ENCODE results near the gene METTL27.
"Not testable (repeated sequence)": the region's sequence is repeated elsewhere in the genome, so short reads cannot be mapped to it uniquely, and the experiment has no call there.

METTL27 gene

GRCh38 chr7:73866446-73866767, 24.1 kb upstream of the METTL27 start:
- DNase-seq: no peak

- DNase-seq: no peak
Observed at GRCh38 chr7:73865738-73866445, 23.6 kb upstream of the METTL27 start.

- no peak for DNase-seq
Observed at GRCh38 chr7:73864981-73865711, 22.8 kb upstream of the METTL27 start.

GRCh38 chr7:73861305-73861704, 19.0 kb upstream of the METTL27 start:
- DNase-seq: no peak

- DNase-seq: no peak
Observed at GRCh38 chr7:73860859-73861258, 18.5 kb upstream of the METTL27 start, which contains the start of gene TMEM270. TSS of gene TMEM270 (plus strand) at chr7:73861159. CDS start at chr7:73861195, 36 bp downstream.

- DNase-seq: no peak
Observed at GRCh38 chr7:73858807-73859206, 16.5 kb upstream of the METTL27 start.

GRCh38 chr7:73856941-73857340, 14.6 kb upstream of the METTL27 start:
- no peak for DNase-seq

- DNase-seq: no peak
Observed at GRCh38 chr7:73852500-73852899, 10.2 kb upstream of the METTL27 start.

GRCh38 chr7:73851410-73852338, 9.4 kb upstream of the METTL27 start:
- no peak for DNase-seq

- no peak for DNase-seq
Observed at GRCh38 chr7:73850781-73851207, 8.5 kb upstream of the METTL27 start.

GRCh38 chr7:73847941-73848723, 5.8 kb upstream of the METTL27 start:
- no peak for DNase-seq

- DNase-seq: not testable (repeated sequence)
Observed at GRCh38 chr7:73845701-73846195, 3.4 kb upstream of the METTL27 start.

- no peak for DNase-seq
Observed at GRCh38 chr7:73844848-73845460, 2.6 kb upstream of the METTL27 start.

GRCh38 chr7:73844131-73844547, 1.8 kb upstream of the METTL27 start:
- DNase-seq: no peak

- no peak for DNase-seq
Observed at GRCh38 chr7:73841689-73842066, 638 bp downstream of the METTL27 start.

GRCh38 chr7:73840715-73841379, 1.5 kb downstream of the METTL27 start:
- DNase-seq: no peak

GRCh38 chr7:73839743-73840714, 2.3 kb downstream of the METTL27 start:
- no peak for DNase-seq

- DNase-seq: no peak
Observed at GRCh38 chr7:73839290-73839689, 3.0 kb downstream of the METTL27 start.

- DNase-seq: no peak
Observed at GRCh38 chr7:73838642-73839041, 3.7 kb downstream of the METTL27 start.

- DNase-seq: not testable (repeated sequence)
Observed at GRCh38 chr7:73837167-73837566, 5.1 kb downstream of the METTL27 start.

Measured in stimulated activated CD4-positive, alpha-beta T cell treated with anti-CD3 and anti-CD28 coated beads, Interleukin-4, amount 100 ng/mL, for 1 hour (primary cell).